ENCODE data around the gene TRPM3.

TRPM3 gene

GRCh38 chr9:70933321-70933720, 188.1 kb downstream of the TRPM3 start:
- no peak for DNase-seq (ENCODE audit: extremely low read depth, low read depth)
- TF ChIP-seq, protein P1, sequence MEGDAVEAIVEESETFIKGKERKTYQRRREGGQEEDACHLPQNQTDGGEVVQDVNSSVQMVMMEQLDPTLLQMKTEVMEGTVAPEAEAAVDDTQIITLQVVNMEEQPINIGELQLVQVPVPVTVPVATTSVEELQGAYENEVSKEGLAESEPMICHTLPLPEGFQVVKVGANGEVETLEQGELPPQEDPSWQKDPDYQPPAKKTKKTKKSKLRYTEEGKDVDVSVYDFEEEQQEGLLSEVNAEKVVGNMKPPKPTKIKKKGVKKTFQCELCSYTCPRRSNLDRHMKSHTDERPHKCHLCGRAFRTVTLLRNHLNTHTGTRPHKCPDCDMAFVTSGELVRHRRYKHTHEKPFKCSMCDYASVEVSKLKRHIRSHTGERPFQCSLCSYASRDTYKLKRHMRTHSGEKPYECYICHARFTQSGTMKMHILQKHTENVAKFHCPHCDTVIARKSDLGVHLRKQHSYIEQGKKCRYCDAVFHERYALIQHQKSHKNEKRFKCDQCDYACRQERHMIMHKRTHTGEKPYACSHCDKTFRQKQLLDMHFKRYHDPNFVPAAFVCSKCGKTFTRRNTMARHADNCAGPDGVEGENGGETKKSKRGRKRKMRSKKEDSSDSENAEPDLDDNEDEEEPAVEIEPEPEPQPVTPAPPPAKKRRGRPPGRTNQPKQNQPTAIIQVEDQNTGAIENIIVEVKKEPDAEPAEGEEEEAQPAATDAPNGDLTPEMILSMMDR (IDR thresholded peaks at IDR 0.05; ENCODE audit: low read depth, low read length), result no peak

DNA sequence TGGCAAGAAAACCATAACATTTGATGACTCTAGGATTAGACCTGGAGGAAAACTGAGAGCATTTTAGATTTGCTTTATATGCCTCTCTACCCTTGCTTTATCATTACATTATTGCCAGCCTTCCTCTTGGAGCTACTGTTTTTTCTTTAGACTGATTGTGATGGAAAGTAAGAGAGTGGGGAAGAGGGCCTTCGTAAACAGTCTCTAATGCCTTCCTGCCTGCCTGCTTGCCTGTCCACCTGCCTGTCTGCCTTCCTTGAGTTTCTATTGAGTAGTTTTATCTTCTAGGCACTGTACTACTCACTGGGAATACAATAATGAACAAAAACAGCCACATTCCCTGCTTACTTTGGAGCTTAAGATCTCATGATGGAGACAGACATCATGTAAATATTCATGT, 189.3 kb downstream of the TRPM3 start:
- TF ChIP-seq, protein P1 (IDR thresholded peaks at IDR 0.05; ENCODE audit: low read depth, low read length), result no peak
- DNase-seq (ENCODE audit: extremely low read depth, low read depth), result no peak

DNA sequence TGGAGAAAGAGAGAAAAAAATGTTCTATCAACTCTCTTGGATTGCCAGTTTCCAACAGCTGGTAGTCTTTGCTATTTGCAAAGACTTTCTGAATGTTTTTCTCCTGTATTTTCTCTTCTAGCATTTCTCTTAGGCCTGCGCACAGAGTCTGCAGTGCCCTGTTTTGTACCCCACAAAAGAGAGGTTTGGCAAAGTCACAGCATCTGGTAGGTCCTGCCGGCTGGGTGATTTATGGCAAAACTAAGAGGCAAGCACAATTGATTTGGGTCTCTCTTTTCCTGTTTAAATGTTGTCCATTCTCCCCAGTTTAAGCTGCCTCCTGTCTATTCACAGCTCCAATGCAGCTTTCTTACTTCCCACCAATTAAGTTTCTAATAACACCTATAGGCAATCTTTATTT, 193.9 kb downstream of the TRPM3 start:
- DNase-seq (ENCODE audit: extremely low read depth, low read depth), result no peak
- TF ChIP-seq, protein P1 (IDR thresholded peaks at IDR 0.05; ENCODE audit: low read depth, low read length), result no peak

GRCh38 chr9:70924895-70925547, 196.4 kb downstream of the TRPM3 start:
- peak; percentile 87 for DNase-seq (ENCODE audit: extremely low read depth, low read depth)
- TF ChIP-seq, protein P1 (IDR thresholded peaks at IDR 0.05; ENCODE audit: low read depth, low read length), result peak; percentile 88

- peak; percentile 54 for DNase-seq (ENCODE audit: extremely low read depth, low read depth)
- TF ChIP-seq, protein P1 (IDR thresholded peaks at IDR 0.05; ENCODE audit: low read depth, low read length), result no peak
These were observed 197.0 kb downstream of the TRPM3 start for GRCh38 chr9:70924380-70924779.

GRCh38 chr9:70923961-70924360, 197.5 kb downstream of the TRPM3 start:
- no peak for DNase-seq (ENCODE audit: extremely low read depth, low read depth)
- TF ChIP-seq, protein P1 (IDR thresholded peaks at IDR 0.05; ENCODE audit: low read depth, low read length), result no peak

GRCh38 chr9:70921136-70921535, 200.3 kb downstream of the TRPM3 start:
- no peak for DNase-seq (ENCODE audit: extremely low read depth, low read depth)
- TF ChIP-seq, protein P1 (IDR thresholded peaks at IDR 0.05; ENCODE audit: low read depth, low read length), result no peak
